G401 (cell line): ENCODE results near the gene UNC13A. TPM values are rescaled to one million over a fixed set of nuclear protein-coding genes. Genes with fewer than 3 reads are reported as not detected.

Experiments
- DNase-seq: peaks from one replicate; pipeline ENCODE4 v3.0.0-alpha.2; 2015; ENCODE audit warnings: low spot score
- in situ Hi-C: cut with HindIII; loops from 2 replicates; pipeline ENCODE4 v1.10.0; 2016; ENCODE audit warnings: low sequenced_read_pairs, mixed read lengths
- total RNA-seq: library from RNA; depleted of rRNA; stranded (reverse); fragments of >200 nt; shearing (Covaris generic); gene quantifications from 2 replicates; pipeline ENCODE4 v1.2.3, GENCODE V29; 2014

The UNC13A gene
- total RNA-seq, 1 experiment from 2014 or later, result 11.4 TPM

- DNase-seq, result no peak
- in situ Hi-C loops, result no loop called here
Observed at GRCh38 chr19:17716309-17716929, 28.3 kb upstream of the UNC13A start.

DNA sequence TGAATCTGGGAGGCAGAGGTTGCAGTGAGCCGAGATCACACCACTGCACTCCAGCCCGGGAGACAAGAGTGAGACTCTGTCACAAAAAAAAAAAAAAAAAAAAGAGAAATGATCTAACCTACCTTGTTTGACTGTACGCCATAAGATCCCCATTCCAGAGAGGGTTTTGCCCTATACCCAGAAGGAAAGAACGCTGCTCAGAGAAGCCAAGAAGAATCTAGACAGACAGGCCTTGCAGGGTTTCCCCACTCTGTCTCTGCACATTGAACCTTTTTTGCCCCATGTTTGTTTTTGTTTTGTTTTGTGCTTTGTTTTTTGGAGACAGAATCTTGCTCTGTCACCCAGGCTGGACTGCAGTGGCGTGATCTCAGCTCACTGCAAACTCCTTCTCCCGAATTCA, 23.7 kb upstream of the UNC13A start:
- DNase-seq, result no peak
- in situ Hi-C loops, result no loop called here

DNA sequence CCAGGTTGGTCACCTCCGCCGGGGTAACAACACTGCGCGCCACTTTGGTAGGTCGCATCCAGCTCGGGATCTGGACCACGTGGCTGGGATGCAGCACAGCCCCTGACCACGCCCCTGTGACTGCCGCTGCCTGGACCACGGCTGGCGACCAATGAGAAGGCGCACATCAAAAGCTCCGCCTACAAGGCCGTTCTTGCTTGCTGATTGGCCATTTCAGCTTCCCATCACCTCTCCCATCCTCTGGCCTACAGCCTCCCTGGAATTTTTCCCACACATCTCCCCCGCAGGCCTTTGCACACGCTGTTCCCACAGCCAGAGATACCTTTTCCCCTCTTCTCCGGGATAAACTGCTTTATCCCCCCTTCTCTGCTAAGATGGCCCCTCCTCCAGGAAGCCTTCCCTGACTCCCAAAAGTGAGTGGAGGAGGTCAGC, 18.6 kb upstream of the UNC13A start:
- DNase-seq, result peak; percentile 91
- in situ Hi-C loops, result no loop called here

- in situ Hi-C loops, result no loop called here
- DNase-seq, result peak; percentile 43
Observed at GRCh38 chr19:17703824-17704463, 15.8 kb upstream of the UNC13A start.

GRCh38 chr19:17695198-17695597, 7.0 kb upstream of the UNC13A start:
- no peak for DNase-seq
- in situ Hi-C loops, result no loop called here

DNA sequence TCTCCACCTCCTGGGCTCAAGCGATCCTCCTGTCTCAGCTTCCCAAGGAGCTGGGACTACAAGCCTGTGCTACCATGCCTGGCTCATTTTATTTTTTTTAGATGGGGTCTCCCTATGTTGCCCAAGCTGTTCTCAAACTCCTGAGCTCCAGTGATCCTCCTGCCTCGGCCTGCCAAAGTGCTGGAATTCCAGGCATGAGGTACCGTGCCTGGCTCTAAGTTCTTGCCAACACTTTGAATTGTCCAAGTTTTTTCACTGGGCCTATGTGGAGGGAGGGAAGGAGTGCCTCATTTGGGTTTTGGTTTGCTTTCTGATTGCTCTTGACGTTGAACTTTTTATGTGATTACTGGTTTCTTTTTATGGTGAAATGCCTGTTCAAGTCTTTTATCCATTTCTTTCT, 4.4 kb upstream of the UNC13A start:
- in situ Hi-C loops, result no loop called here
- no peak for DNase-seq

- in situ Hi-C loops, result no loop called here
- DNase-seq, result no peak
Observed at GRCh38 chr19:17688853-17689595, 870 bp upstream of the UNC13A start.

GRCh38 chr19:17687141-17687856, 855 bp downstream of the UNC13A start:
- in situ Hi-C loops, result no loop called here

DNA sequence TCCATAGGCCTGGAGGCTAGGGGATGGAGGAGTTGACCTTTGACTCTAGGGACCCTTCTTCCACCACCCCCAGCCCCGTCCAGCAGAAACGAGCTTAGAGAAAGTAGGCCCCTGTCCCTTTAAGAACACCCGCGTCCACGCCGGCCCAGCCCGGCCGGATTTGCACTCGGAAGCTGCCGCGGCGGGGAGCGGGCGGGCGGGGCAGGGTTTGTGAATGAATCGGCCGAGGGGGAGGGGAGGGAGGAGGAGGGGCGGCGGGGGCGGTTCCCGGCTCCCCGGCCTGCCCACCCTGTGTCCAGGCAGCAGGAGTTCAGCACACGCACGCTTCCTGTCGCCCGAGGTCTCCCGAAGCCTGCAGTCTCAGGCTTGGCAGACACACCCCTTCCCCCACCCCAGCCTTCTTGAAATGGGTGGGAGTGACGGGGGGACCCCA, 1.5 kb downstream of the UNC13A start:
- in situ Hi-C loops, result no loop called here
- DNase-seq, result peak; percentile 76

More at GRCh38 chr19:17687141-17687856, 855 bp downstream of the UNC13A start:
- peak; percentile 56 for DNase-seq

- peak; percentile 40 for DNase-seq
- in situ Hi-C loops, result no loop called here
Observed at GRCh38 chr19:17686023-17686521, 2.1 kb downstream of the UNC13A start.

GRCh38 chr19:17685451-17686022, 2.6 kb downstream of the UNC13A start:
- in situ Hi-C loops, result no loop called here
- DNase-seq, result peak; percentile 35

- in situ Hi-C loops, result no loop called here
Observed at GRCh38 chr19:17684256-17684655, 3.9 kb downstream of the UNC13A start.

DNA sequence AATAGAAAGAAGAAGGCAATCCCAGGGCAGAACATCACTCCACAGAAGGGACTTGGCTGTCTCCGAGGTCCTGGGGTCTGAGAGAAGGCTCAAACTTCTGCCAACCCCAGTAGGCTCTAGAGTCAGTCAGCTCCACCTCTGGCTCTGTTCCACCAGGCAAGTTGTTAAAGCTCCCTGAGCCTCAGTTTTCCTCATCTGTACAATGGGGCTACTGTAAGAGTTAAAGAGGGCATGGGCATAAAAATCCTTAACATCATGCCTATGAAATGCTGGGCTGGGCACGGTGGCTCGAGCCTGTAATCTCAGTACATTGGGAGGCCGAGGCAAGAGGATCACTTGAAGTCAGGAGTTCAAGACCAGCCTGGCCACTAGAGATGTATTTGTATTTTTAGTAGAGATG, 5.1 kb downstream of the UNC13A start:
- in situ Hi-C loops, result no loop called here

More at GRCh38 chr19:17684256-17684655, 3.9 kb downstream of the UNC13A start:
- DNase-seq, result no peak

DNA sequence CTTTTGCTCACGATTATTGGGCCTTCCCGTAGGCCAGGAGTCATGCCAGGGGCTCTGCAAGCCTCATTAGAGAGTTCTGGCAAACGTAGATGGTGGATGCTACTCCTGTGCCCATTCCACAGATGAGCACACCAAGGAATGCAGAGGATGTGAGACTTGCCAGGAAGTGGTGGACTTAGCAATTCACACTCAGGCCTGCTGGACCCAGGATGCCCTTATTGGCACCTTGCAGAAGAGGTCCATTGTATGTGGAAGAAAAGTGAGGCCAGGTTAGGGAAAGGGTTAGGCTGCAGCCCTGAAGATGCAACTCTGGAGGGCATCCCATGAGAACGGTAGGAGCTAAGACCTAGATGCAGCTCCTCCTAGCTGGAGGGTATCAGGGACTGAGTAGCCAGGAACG, 5.9 kb downstream of the UNC13A start:
- no peak for DNase-seq
- in situ Hi-C loops, result no loop called here

More for the DNA sequence above, 5.1 kb downstream of the UNC13A start:
- DNase-seq, result no peak

DNA sequence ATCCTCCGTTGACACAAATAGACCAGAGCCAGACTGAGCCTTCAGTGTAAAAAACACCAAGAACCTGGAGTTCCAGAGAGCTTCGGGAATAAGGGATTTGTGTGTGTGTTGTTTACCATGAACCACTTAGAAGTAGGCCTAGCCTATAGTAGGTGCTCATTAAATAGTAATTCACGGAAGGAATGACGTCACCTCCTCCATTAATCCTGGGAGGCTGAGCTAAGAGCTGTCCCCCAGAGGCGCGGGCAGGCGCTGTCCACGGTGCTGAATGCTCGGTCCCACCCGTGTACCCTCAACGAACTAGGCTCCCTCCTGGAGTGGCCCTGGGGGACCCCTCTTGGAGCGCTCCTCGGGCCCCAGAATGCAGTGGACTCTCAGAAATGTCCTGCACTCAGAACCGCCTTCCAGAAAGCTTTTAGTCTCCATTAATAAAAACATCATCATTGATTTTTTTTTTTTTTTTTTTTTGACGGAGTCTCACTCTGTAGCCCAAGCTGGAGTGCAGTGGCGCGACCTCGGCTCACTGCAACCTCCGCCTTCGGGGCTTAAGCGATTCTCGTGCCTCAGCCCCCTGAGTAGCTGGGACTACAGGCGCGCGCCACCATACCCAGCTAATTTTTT, 6.5 kb downstream of the UNC13A start:
- DNase-seq, result no peak
- in situ Hi-C loops, result no loop called here

- in situ Hi-C loops, result no loop called here
- peak; percentile 85 for DNase-seq
Observed at GRCh38 chr19:17680230-17680722, 7.9 kb downstream of the UNC13A start.

- DNase-seq, result peak; percentile 36
- in situ Hi-C loops, result no loop called here
Observed at GRCh38 chr19:17679526-17680229, 8.5 kb downstream of the UNC13A start.

DNA sequence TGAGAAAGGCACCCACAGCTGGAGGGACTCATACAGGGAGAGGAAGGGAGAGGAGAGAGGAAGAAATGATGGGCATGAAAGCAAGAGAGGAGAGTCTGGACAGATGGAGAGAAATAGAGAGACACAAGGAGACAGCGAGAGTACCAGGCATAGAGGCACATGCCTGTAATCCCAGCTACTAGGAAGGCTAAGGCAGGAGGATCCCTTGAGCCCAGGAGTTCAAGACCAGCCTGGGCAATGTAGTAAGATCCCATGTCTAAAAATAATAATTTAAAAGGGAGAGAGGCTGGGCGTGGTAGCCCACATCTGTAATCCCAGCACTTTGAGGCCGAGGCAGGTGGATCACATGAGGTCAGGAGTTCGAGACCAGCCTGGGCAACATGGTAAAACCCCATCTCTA, 9.3 kb downstream of the UNC13A start:
- in situ Hi-C loops, result no loop called here
- DNase-seq, result no peak
